ENCODE results near the gene FAAP20.

FAAP20 gene

DNA sequence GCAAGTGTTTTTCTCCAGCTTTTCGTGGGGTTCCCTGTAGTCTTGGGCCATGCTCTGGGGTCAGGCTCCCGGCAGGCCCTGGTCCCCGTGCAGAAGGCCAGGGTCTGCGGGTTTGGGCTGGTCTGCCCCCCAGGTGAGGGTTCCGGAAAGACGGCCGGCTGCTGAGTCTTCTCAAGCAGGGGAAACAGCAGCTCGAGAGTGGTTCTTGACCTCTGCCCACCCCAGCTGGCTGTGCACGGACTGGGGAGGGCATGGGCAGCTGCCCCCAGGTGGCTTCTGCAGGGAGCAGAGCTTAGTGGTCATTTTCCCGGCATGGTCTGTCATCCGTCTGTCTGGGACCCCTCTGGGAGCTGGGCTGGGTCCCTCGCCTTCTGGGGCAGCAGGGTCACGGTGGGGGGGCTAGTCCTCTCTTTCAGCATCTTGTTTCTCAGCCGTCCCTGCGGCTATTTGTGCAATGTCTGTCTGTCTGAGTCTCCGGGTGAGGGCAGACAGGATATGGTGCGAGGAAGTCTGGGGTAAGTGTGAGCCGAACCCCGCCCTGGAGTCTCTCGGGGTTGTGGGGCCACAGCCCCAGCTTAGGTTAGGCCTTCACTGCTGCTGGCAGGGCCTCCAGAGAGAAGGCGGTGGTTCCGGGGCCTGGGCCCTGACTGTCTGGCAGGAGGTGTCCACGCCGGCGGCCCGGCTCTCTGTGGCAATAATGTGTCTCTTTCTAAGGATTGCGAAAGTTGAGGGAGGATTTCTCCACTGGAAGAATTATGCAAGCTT lies 39.6 kb upstream of the FAAP20 start (continued):
- TF ChIP-seq ZFP37 (tag by site-specific recombination; IDR thresholded peaks at IDR 0.05) = no peak
- TF ChIP-seq ZBTB1 (tag by site-specific recombination; IDR thresholded peaks at IDR 0.05) = no peak
- TF ChIP-seq, protein P1, sequence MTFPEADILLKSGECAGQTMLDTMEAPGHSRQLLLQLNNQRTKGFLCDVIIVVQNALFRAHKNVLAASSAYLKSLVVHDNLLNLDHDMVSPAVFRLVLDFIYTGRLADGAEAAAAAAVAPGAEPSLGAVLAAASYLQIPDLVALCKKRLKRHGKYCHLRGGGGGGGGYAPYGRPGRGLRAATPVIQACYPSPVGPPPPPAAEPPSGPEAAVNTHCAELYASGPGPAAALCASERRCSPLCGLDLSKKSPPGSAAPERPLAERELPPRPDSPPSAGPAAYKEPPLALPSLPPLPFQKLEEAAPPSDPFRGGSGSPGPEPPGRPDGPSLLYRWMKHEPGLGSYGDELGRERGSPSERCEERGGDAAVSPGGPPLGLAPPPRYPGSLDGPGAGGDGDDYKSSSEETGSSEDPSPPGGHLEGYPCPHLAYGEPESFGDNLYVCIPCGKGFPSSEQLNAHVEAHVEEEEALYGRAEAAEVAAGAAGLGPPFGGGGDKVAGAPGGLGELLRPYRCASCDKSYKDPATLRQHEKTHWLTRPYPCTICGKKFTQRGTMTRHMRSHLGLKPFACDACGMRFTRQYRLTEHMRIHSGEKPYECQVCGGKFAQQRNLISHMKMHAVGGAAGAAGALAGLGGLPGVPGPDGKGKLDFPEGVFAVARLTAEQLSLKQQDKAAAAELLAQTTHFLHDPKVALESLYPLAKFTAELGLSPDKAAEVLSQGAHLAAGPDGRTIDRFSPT (tag by site-specific recombination; IDR thresholded peaks at IDR 0.05) = peak; percentile 41; the same call in 1 of the 2 replicates

DNA sequence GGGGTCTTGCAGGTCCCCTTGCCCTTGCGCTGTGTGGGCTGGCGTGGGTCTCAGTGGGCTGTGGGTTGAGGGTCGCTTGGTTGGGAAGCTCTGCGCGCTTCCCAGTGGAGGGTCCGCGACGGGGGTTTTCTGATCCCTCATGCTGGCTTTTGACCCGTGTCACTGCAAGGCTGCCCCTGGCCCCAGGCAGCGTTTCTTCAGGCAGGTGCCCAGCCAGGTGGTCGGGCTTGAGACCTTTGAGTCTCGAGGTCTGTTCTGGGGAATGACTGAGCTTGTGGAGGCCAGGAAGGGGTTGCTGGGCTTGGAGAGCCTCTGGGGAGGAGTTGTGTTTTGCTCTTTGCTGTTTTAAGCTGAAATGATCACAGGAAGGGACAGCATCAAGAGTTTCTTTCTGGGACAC lies 38.9 kb upstream of the FAAP20 start:
- Histone ChIP-seq H3K36me3 (ENCODE audit: control insufficient read depth in 2 of 2, insufficient read depth in 1 of 2, low read length in 2 of 2) (peaks cover 0 to 42% of the 10 kb centered on the region in 2 experiments; a peak in 1 of 3 replicates), H3K4me1 (ENCODE audit: control insufficient read depth, insufficient read depth, low read length) (peaks cover 22% of the 10 kb centered on the region), H3K4me3 (ENCODE audit: low read depth, low read length) (no peak overlapping the region), H3K9me3 (ENCODE audit: control insufficient read depth, insufficient read depth, low read depth, low read length) (no peaks in the 10 kb centered on the region), H3K27ac (ENCODE audit: extremely low read depth, low read depth, low read length) (peak overlapping the region; percentile 32; the same call in 1 of the 2 replicates)
- TF ChIP-seq, protein P2, sequence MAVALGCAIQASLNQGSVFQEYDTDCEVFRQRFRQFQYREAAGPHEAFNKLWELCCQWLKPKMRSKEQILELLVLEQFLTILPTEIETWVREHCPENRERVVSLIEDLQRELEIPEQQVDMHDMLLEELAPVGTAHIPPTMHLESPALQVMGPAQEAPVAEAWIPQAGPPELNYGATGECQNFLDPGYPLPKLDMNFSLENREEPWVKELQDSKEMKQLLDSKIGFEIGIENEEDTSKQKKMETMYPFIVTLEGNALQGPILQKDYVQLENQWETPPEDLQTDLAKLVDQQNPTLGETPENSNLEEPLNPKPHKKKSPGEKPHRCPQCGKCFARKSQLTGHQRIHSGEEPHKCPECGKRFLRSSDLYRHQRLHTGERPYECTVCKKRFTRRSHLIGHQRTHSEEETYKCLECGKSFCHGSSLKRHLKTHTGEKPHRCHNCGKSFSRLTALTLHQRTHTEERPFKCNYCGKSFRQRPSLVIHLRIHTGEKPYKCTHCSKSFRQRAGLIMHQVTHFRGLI (tag by site-specific recombination; IDR thresholded peaks at IDR 0.05) = peak; percentile 96
- TF ChIP-seq ZNF473 (tag by site-specific recombination; IDR thresholded peaks at IDR 0.05) (no peak), ZSCAN16 (tag by site-specific recombination; IDR thresholded peaks at IDR 0.05) (0 out of 2 replicates have a peak, but pooled peaks have one; percentile 16), ZNF529 (tag by site-specific recombination; IDR thresholded peaks at IDR 0.05; ENCODE audit: insufficient replicate concordance) (no peak), ZNF335 (tag by site-specific recombination; conservative IDR thresholded peaks at IDR 0.05) (peak; percentile 29; the same call in 1 of the 2 replicates), BCL11A (tag by site-specific recombination; IDR thresholded peaks at IDR 0.05; ENCODE audit: low read depth) (0 out of 2 replicates have a peak, but pooled peaks have one; percentile 10), ZNF548 (tag by site-specific recombination; IDR thresholded peaks at IDR 0.05) (no peak)
- TF ChIP-seq, protein P3, sequence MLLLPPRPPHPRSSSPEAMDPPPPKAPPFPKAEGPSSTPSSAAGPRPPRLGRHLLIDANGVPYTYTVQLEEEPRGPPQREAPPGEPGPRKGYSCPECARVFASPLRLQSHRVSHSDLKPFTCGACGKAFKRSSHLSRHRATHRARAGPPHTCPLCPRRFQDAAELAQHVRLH (tag by site-specific recombination; IDR thresholded peaks at IDR 0.05) = no peak
- ChIA-PET POLR2A (interaction anchor here (0.9 to 1.2 kb wide), 2 partner anchors 39 to 163 kb away, joined by 3 read pairs; partner anchors contain the start of gene FAAP20), CTCF (interaction anchor here (0.8 kb wide), 2 partner anchors 38 to 39 kb away, joined by 3 to 5 read pairs; partner anchors contain the start of gene FAAP20)

DNA sequence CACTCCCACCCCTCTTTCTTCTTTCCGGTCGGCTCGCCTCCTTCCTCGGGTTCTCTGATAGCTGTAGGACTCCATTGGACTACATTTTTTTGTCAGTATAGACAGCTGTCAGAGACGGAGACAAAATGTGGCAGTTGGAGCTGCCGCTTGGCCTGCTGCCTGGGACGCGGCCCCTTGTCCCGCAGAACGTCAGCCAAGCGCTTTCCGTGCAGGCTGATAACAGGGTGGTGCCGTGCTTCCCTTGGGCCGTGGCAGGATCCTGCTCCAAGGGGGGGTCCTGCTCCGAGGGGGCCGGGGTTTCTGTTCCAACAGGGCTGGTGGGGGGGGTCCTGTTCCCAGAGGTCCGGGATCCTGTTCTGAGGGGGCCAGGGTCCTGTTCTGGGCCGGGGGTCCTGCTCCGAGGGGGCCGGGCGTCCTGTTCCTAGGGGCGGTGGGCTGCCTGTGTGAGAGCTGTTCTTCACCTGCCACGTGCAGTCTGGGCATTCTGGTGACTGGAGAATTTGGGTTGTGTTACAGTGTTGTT lies 38.4 kb upstream of the FAAP20 start:
- H3K36me3 ChIP-seq (ENCODE audit: control insufficient read depth in 2 of 2, insufficient read depth in 1 of 2, low read length in 2 of 2) = peaks cover 0 to 38% of the 10 kb centered on the region in 2 experiments; a peak in 1 of 3 replicates
- ChIA-PET CTCF (interaction anchor here (0.5 to 0.8 kb wide), 3 partner anchors 37 to 954 kb away, joined by 3 to 5 read pairs (median 3); partner anchors contain the start of gene FAAP20), POLR2A (interaction anchor here (0.9 kb wide), 1 partner anchor 163 kb away, joined by 3 read pairs; no protein-coding TSS in a partner anchor)
- H3K9me3 ChIP-seq (ENCODE audit: control insufficient read depth, insufficient read depth, low read depth, low read length) = no peaks in the 10 kb centered on the region
- H3K4me1 ChIP-seq (ENCODE audit: control insufficient read depth, insufficient read depth, low read length) = peaks cover 22% of the 10 kb centered on the region
- no peak overlapping the region; the same call in 1 of the 2 replicates for H3K27ac ChIP-seq (ENCODE audit: extremely low read depth, low read depth, low read length)
- peak overlapping the region; percentile 13; the same call in 1 of the 2 replicates for H3K4me3 ChIP-seq (ENCODE audit: low read depth, low read length)
- TF ChIP-seq SP2 (tag by site-specific recombination; IDR thresholded peaks at IDR 0.05) = peak; percentile 8; the same call in 1 of the 2 replicates
- no peak for TF ChIP-seq ZNF660 (tag by site-specific recombination; IDR thresholded peaks at IDR 0.05)
- TF ChIP-seq, protein P4, sequence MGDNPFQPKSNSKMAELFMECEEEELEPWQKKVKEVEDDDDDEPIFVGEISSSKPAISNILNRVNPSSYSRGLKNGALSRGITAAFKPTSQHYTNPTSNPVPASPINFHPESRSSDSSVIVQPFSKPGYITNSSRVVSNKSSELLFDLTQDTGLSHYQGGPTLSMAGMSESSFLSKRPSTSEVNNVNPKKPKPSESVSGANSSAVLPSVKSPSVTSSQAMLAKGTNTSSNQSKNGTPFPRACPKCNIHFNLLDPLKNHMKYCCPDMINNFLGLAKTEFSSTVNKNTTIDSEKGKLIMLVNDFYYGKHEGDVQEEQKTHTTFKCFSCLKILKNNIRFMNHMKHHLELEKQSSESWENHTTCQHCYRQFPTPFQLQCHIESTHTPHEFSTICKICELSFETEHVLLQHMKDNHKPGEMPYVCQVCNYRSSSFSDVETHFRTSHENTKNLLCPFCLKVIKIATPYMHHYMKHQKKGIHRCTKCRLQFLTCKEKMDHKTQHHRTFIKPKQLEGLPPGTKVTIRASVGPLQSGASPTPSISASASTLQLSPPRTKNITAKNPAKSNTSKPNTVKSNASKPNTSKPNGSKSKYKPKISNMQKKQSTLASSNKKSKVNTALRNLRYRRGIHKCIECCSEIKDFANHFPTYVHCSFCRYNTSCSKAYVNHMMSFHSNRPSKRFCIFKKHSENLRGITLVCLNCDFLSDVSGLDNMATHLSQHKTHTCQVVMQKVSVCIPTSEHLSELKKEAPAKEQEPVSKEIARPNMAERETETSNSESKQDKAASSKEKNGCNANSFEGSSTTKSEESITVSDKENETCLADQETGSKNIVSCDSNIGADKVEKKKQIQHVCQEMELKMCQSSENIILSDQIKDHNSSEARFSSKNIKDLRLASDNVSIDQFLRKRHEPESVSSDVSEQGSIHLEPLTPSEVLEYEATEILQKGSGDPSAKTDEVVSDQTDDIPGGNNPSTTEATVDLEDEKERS (tag by site-specific recombination; IDR thresholded peaks at IDR 0.05) = no peak
- TF ChIP-seq, protein P5, sequence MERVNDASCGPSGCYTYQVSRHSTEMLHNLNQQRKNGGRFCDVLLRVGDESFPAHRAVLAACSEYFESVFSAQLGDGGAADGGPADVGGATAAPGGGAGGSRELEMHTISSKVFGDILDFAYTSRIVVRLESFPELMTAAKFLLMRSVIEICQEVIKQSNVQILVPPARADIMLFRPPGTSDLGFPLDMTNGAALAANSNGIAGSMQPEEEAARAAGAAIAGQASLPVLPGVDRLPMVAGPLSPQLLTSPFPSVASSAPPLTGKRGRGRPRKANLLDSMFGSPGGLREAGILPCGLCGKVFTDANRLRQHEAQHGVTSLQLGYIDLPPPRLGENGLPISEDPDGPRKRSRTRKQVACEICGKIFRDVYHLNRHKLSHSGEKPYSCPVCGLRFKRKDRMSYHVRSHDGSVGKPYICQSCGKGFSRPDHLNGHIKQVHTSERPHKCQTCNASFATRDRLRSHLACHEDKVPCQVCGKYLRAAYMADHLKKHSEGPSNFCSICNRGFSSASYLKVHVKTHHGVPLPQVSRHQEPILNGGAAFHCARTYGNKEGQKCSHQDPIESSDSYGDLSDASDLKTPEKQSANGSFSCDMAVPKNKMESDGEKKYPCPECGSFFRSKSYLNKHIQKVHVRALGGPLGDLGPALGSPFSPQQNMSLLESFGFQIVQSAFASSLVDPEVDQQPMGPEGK (tag by site-specific recombination; IDR thresholded peaks at IDR 0.05) = 0 out of 2 replicates have a peak, but pooled peaks have one; percentile 18
